GM18520 (cell line): ENCODE results near the gene TSPAN2.
"Not testable (repeated sequence)": the region's sequence is repeated elsewhere in the genome, so short reads cannot be mapped to it uniquely, and the experiment has no call there.

ENCODE experiments used
- ATAC-seq: cut with Tn5 transposase; IDR thresholded peaks from one replicate; pipeline ENCODE4 v1.9.1; 2021; ENCODE audit not compliant: unreplicated experiment

The TSPAN2 gene

GRCh38 chr1:115041654-115042053 is 47.6 kb downstream of the TSPAN2 start:
- ATAC-seq: no peak

DNA sequence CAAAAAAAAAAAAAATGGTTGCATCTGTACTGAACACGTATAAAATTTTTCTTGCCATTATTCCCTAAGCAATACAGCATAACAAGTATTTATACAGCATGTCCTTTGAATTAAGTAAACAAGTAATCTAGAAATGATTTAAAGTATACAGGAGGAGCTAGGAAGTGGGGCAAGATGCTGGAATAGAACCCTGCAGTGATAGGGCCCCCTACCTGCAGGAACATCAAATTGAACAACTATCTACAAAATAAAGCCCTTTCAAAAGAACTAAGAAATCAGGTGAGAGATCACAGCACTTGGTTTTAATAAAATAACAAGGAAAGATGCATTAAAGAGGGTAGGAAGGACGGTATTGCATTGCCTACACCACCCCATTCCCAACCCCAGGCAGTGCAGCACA is 48.8 kb downstream of the TSPAN2 start:
- no peak for ATAC-seq

GRCh38 chr1:115036814-115037507 is 52.3 kb downstream of the TSPAN2 start:
- ATAC-seq: no peak

GRCh38 chr1:115035652-115036051 is 53.7 kb downstream of the TSPAN2 start:
- no peak for ATAC-seq

GRCh38 chr1:115031595-115031994 is 57.7 kb downstream of the TSPAN2 start:
- no peak for ATAC-seq

- ATAC-seq: no peak
Observed at GRCh38 chr1:115029526-115029925, 59.8 kb downstream of the TSPAN2 start, which contains the start of gene TSHB. Gene TSHB, plus strand, starts transcription at chr1:115029826. Its CDS starts 3,537 bp downstream, at chr1:115033363.

DNA sequence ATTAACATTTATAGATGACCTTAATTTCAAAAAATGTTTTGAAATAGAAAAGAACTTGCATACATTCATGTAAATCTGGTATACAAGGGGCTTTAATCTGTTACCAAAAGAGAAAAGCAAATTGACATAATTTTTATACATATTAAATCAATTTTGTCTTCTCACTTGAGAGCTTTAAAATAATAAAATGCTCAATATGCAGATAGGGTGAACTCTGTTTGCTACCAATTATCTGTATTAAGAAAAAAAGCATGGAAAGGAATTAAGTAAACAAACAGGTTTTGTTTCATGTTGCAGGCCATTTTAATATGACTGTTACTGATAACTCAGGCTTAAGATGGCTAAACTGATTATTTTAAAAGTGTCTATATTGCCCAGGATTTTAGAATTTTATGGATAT is 65.7 kb downstream of the TSPAN2 start:
- ATAC-seq: no peak

GRCh38 chr1:115021145-115021544 is 68.2 kb downstream of the TSPAN2 start:
- no peak for ATAC-seq

GRCh38 chr1:115019549-115019948 is 69.8 kb downstream of the TSPAN2 start:
- not testable (repeated sequence) for ATAC-seq

- ATAC-seq: no peak
Observed at GRCh38 chr1:115013792-115014191, 75.5 kb downstream of the TSPAN2 start.

DNA sequence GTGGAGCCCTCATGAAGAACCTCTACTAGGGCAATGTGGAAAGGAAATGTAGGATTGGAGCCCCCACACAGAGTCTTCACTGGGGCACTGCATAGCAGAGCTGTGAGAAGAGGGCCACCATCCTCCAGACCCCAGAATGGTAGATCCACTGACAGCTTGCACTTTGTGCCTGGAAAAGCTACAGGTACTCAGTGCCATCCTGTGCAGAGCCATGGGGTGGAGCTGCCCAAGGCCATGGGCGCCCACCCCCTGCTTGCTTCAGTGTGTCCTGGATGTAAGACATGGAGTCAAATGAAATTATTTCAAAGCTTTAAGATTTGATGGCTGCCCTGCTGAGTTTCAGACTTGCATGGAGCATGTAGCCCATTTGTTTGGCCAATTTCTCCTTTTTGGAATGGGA is 76.9 kb downstream of the TSPAN2 start:
- no peak for ATAC-seq

GRCh38 chr1:115012006-115012405 is 77.3 kb downstream of the TSPAN2 start:
- ATAC-seq: no peak

DNA sequence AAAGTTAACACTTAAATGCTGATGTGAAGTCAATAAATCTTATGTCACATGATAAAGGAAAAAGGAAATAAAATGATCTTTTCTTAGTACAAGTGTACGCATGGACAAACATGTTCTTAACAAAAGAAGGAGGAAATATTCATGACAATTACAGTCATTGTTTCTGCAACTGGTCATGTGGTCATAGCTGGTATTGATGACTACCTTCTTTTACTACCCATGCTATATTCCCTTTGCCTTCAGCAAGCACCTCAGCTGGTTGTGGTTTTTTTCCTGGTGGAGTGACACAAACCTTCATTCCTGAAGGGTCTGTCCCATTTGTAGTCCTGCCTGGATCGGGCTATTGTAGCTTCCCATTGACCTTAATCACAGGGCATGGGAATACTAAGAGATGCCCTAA is 83.1 kb downstream of the TSPAN2 start:
- no peak for ATAC-seq
